Epithelial cell of proximal tubule (primary cell): ENCODE measurements around the gene ZNF507. TPM values are rescaled to one million over a fixed set of nuclear protein-coding genes. Genes with fewer than 3 reads are reported as not detected.

ENCODE experiments used
- DNase-seq: peaks from one replicate; pipeline ENCODE4 v3.0.0-alpha.2; 2011; ENCODE audit warnings: low read depth
- H3K4me3 ChIP-seq: 2 replicates; pipeline ENCODE4 v1.5.1; 2011; ENCODE audit warnings: low read depth, mild to moderate bottlenecking, low read length
- total RNA-seq: library from RNA; depleted of rRNA; stranded (reverse); fragments of >200 nt; gene quantifications from 2 replicates; pipeline ENCODE4 v1.2.3, GENCODE V29; 2015
- TF ChIP-seq, protein P1 (sequence below): conservative IDR thresholded peaks from 2 replicates; pipeline ENCODE4 v1.5.1; 2012; ENCODE audit warnings: low read depth, mild to moderate bottlenecking, low read length

Gene ZNF507
- total RNA-seq, 1 donor from 2014 or later: 7.6 TPM

DNA sequence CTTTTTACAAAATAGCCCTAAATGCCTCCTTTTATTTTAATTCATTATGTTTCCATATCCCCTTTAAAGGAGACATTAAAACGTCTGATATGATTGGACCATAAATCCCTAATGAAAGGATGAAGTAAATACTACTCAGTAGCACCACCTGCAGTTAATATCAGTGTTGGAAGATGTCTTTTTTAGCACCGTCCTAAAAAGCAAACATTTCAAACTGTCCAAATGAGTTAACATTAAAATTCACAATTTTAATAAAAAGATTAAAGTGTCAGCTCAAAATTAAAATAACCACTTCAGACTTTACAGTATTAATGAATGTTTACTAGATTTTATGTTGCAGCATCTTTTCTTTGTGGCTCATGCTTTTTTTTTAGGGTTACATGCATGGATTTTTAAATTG, 12.3 kb downstream of the ZNF507 start:
- DNase-seq: no peak
- TF ChIP-seq, protein P1, sequence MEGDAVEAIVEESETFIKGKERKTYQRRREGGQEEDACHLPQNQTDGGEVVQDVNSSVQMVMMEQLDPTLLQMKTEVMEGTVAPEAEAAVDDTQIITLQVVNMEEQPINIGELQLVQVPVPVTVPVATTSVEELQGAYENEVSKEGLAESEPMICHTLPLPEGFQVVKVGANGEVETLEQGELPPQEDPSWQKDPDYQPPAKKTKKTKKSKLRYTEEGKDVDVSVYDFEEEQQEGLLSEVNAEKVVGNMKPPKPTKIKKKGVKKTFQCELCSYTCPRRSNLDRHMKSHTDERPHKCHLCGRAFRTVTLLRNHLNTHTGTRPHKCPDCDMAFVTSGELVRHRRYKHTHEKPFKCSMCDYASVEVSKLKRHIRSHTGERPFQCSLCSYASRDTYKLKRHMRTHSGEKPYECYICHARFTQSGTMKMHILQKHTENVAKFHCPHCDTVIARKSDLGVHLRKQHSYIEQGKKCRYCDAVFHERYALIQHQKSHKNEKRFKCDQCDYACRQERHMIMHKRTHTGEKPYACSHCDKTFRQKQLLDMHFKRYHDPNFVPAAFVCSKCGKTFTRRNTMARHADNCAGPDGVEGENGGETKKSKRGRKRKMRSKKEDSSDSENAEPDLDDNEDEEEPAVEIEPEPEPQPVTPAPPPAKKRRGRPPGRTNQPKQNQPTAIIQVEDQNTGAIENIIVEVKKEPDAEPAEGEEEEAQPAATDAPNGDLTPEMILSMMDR: peak; percentile 26
- no peak overlapping the region for H3K4me3 ChIP-seq

DNA sequence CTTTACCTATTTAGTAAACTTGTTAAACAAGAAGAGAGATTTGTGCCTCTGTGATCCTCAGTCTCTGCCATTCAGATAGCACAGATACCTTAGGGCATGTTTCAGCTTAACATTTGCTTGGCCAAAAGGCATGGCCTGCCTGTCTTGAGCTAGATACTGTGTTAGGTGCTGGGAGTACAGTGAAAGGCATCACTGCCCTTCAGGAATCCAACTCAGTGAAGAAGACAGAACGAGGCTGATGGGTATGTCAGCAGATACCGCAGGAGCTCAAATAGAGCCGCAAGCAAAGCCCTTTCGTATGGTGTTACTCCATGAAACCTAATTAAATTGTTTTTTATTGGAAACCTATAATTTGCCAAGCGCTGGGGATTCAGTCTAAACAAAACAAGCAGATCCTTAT, 12.9 kb downstream of the ZNF507 start:
- H3K4me3 ChIP-seq: no peak overlapping the region
- TF ChIP-seq, protein P1: no peak
- DNase-seq: no peak

DNA sequence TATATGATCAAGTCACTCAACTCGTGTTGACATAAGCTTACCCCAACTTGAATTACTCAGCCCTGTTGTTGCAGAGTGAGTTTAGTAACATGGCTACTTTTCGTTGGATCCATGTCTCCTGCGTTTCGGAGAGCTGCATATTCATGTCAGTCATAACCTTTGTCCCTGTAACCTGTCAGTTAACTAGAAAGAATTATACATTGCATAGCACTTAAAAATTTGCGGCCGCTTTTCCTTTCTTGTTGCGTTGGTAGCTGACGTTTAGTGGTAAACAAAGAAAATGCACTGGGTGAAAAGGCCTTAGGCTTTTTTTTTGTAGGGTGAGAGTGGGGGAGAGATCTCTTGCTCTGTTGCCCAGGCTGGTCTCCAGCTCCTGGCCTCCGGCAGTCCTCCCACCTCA, 14.2 kb downstream of the ZNF507 start:
- TF ChIP-seq, protein P1: no peak
- DNase-seq: no peak
- H3K4me3 ChIP-seq: no peak overlapping the region

DNA sequence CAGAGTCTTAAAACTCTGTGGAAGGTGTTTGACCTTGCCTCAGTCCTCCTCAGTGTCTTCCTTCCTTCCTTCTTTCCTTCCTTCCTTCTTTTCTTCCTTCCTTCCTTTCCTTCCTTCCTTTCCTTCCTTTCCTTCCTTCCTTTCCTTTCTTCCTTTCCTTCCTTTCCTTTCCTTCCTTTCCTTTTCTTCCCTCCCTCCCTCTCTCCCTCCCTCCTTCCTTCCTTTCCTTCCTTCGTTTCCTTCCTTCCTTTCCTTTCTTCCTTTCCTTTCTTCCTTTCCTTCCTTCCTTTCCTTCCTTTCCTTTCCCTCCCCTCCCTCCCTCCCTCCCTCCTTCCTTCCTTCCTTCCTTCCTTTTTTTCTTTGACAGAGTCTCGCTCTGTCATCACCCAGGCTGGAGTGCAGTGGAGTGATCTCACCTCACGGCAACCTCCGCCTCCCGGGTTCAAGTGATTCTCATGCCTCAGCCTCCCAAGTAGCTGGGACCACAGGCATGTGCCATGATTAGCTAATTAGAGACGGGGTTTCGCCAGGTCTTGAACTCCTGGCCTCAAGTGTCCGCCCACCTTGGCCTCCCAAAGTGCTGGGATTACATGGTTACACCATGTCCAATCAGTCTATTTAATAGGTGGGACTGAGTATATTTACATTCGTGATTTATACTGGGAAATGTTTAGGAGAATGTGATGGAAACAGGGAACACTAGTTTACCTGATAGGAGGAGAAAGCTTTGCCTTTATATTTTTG, 16.3 kb downstream of the ZNF507 start:
- no peak for DNase-seq
- no peak overlapping the region for H3K4me3 ChIP-seq
- TF ChIP-seq, protein P1: no peak

DNA sequence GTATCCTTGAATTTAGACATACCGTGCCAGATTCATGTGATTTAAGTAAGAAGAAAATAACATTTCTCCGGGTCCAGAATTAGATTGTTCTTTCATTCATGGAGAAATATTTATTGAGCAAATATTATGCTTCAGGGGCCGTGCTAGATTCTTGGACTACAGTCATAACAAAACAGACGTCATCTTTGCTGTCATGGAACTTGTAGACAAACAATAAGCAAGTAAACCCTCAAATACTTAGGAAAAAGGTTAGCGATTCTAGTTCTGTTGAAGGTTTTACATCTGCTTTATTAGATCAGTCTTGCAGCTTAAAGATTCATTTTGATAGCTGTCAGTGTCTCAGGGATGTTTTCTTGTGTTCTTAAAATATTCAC, 16.9 kb downstream of the ZNF507 start:
- TF ChIP-seq, protein P1: no peak
- DNase-seq: no peak
- H3K4me3 ChIP-seq: no peak overlapping the region

DNA sequence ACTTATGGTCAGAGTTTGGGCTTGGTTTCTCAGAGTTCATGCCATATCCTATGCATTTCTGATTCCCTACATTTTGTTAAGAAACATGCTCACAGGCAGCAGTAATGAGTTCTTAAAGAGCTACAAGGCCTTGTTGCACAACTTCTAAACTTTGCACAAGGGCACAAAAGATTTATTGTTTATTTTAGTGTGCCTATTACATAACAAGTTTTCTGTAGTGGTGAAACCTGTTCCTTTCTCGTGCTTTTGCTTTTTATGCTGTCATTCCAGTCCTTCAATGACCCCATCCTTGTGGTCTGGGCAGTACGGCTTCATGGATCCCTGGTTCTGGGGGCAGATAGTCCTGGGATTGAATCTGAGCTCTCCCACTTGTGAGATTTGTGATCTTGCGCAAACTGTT, 17.8 kb downstream of the ZNF507 start:
- H3K4me3 ChIP-seq: no peak overlapping the region
- TF ChIP-seq, protein P1: no peak
- no peak for DNase-seq

DNA sequence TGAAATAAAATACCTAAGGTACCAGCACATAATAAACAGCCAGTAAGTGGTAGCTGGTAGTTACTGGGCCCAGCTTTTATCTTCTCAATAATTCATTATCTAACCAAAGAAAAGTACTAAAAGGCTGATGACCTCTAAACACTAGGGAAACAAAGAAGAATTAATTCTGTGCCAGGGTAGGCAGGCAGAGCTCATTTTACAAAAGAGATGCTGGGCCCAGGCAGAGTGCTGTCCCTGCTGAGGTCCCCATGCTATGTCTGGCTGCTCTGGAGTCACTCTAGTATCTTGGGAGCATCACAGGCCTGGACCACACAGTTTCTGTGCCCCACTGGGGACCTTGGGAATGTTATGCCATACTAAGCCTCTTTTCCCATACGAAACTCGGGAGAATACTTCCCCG, 18.2 kb downstream of the ZNF507 start:
- TF ChIP-seq, protein P1: no peak
- DNase-seq: no peak
- no peak overlapping the region for H3K4me3 ChIP-seq
